ENCODE measurements around the gene VPS37D. TPM values are rescaled to one million over a fixed set of nuclear protein-coding genes. Genes with fewer than 3 reads are reported as not detected.
"Not testable (repeated sequence)": the region's sequence is repeated elsewhere in the genome, so short reads cannot be mapped to it uniquely, and the experiment has no call there.

Gene VPS37D
- total RNA-seq, 1 donor from 2014 or later, result 3.1 TPM

GRCh38 chr7:73715648-73716317 is 48.2 kb downstream of the VPS37D start:
- H3K27ac ChIP-seq (ENCODE audit: low read depth, low read length), result no peak overlapping the region
- peaks cover 15 to 23% (median 22%) of the 10 kb centered on the region in 3 donors for H3K4me1 ChIP-seq (ENCODE audit: control insufficient read depth in 3 of 3, insufficient read depth in 3 of 3, low read length in 3 of 3)
- no peak overlapping the region for H3K4me3 ChIP-seq (ENCODE audit: low read length in 3 of 3)
- no peaks in the 10 kb centered on the region for H3K9me3 ChIP-seq (ENCODE audit: control insufficient read depth in 3 of 3, low read length in 3 of 3)
- H3K9ac ChIP-seq (ENCODE audit: low read depth in 1 of 3, low read length in 3 of 3), result no peak overlapping the region
- no peaks in the 10 kb centered on the region for H3K27me3 ChIP-seq (ENCODE audit: control insufficient read depth in 3 of 3, insufficient read depth in 3 of 3, low read length in 3 of 3)
- H3K36me3 ChIP-seq (ENCODE audit: control insufficient read depth in 3 of 3, insufficient read depth in 3 of 3, low read length in 3 of 3), result no peaks in the 10 kb centered on the region

- Histone ChIP-seq H3K4me1 (ENCODE audit: control insufficient read depth in 3 of 3, insufficient read depth in 3 of 3, low read length in 3 of 3) (peaks cover 19 to 29% (median 23%) of the 10 kb centered on the region in 3 donors), H3K27ac (ENCODE audit: low read depth, low read length) (no peak overlapping the region), H3K9me3 (ENCODE audit: control insufficient read depth in 3 of 3, low read length in 3 of 3) (no peaks in the 10 kb centered on the region), H3K4me3 (ENCODE audit: low read length in 3 of 3) (no peak overlapping the region), H3K9ac (ENCODE audit: low read depth in 1 of 3, low read length in 3 of 3) (peak overlapping the region in 1 of 3 donors; percentile 33), H3K27me3 (ENCODE audit: control insufficient read depth in 3 of 3, insufficient read depth in 3 of 3, low read length in 3 of 3) (no peaks in the 10 kb centered on the region), H3K36me3 (ENCODE audit: control insufficient read depth in 3 of 3, insufficient read depth in 3 of 3, low read length in 3 of 3) (no peaks in the 10 kb centered on the region)
Measured at GRCh38 chr7:73716318-73716890, 48.8 kb downstream of the VPS37D start.

GRCh38 chr7:73717025-73717807 is 49.6 kb downstream of the VPS37D start:
- H3K36me3 ChIP-seq (ENCODE audit: control insufficient read depth in 3 of 3, insufficient read depth in 3 of 3, low read length in 3 of 3), result no peaks in the 10 kb centered on the region
- no peak overlapping the region for H3K4me3 ChIP-seq (ENCODE audit: low read length in 3 of 3)
- H3K4me1 ChIP-seq (ENCODE audit: control insufficient read depth in 3 of 3, insufficient read depth in 3 of 3, low read length in 3 of 3), result peaks cover 23 to 34% (median 26%) of the 10 kb centered on the region in 3 donors
- no peaks in the 10 kb centered on the region for H3K27me3 ChIP-seq (ENCODE audit: control insufficient read depth in 3 of 3, insufficient read depth in 3 of 3, low read length in 3 of 3)
- H3K9ac ChIP-seq (ENCODE audit: low read depth in 1 of 3, low read length in 3 of 3), result peak overlapping the region in 1 of 3 donors; percentile 33
- H3K9me3 ChIP-seq (ENCODE audit: control insufficient read depth in 3 of 3, low read length in 3 of 3), result no peaks in the 10 kb centered on the region
- H3K27ac ChIP-seq (ENCODE audit: low read depth, low read length), result no peak overlapping the region

GRCh38 chr7:73717991-73718405 is 50.4 kb downstream of the VPS37D start:
- Histone ChIP-seq H3K9ac (ENCODE audit: low read depth in 1 of 3, low read length in 3 of 3) (peak overlapping the region in 1 of 3 donors; percentile 85), H3K27ac (ENCODE audit: low read depth, low read length) (no peak overlapping the region), H3K27me3 (ENCODE audit: control insufficient read depth in 3 of 3, insufficient read depth in 3 of 3, low read length in 3 of 3) (no peaks in the 10 kb centered on the region), H3K4me3 (ENCODE audit: low read length in 3 of 3) (no peak overlapping the region), H3K4me1 (ENCODE audit: control insufficient read depth in 3 of 3, insufficient read depth in 3 of 3, low read length in 3 of 3) (peaks cover 23 to 34% (median 26%) of the 10 kb centered on the region in 3 donors), H3K36me3 (ENCODE audit: control insufficient read depth in 3 of 3, insufficient read depth in 3 of 3, low read length in 3 of 3) (no peaks in the 10 kb centered on the region), H3K9me3 (ENCODE audit: control insufficient read depth in 3 of 3, low read length in 3 of 3) (no peaks in the 10 kb centered on the region)

GRCh38 chr7:73718438-73718881 is 50.8 kb downstream of the VPS37D start:
- H3K27me3 ChIP-seq (ENCODE audit: control insufficient read depth in 3 of 3, insufficient read depth in 3 of 3, low read length in 3 of 3), result no peaks in the 10 kb centered on the region
- H3K4me3 ChIP-seq (ENCODE audit: low read length in 3 of 3), result peak overlapping the region; percentile 60 to 82 (median 74)
- no peaks in the 10 kb centered on the region for H3K9me3 ChIP-seq (ENCODE audit: control insufficient read depth in 3 of 3, low read length in 3 of 3)
- H3K9ac ChIP-seq (ENCODE audit: low read depth in 1 of 3, low read length in 3 of 3), result peak overlapping the region; percentile 33 to 85 (median 74)
- H3K4me1 ChIP-seq (ENCODE audit: control insufficient read depth in 3 of 3, insufficient read depth in 3 of 3, low read length in 3 of 3), result peaks cover 23 to 34% (median 26%) of the 10 kb centered on the region in 3 donors
- H3K27ac ChIP-seq (ENCODE audit: low read depth, low read length), result no peak overlapping the region
- no peaks in the 10 kb centered on the region for H3K36me3 ChIP-seq (ENCODE audit: control insufficient read depth in 3 of 3, insufficient read depth in 3 of 3, low read length in 3 of 3)

- H3K27me3 ChIP-seq (ENCODE audit: control insufficient read depth in 3 of 3, insufficient read depth in 3 of 3, low read length in 3 of 3), result no peaks in the 10 kb centered on the region
- no peak within 1 kb of the TSS for H3K27ac ChIP-seq (ENCODE audit: low read depth, low read length)
Measured at GRCh38 chr7:73718905-73719805, 51.5 kb downstream of the VPS37D start, which contains the start of gene STX1A. STX1A (minus strand) TSS chr7:73719669; CDS start chr7:73719631, 38 bp downstream.

GRCh38 chr7:73719806-73720169 is 52.2 kb downstream of the VPS37D start:
- no peak overlapping the region for H3K27ac ChIP-seq (ENCODE audit: low read depth, low read length)
- no peaks in the 10 kb centered on the region for H3K9me3 ChIP-seq (ENCODE audit: control insufficient read depth in 3 of 3, low read length in 3 of 3)
- peak overlapping the region in 2 of 3 donors; percentile 43 to 68 for H3K9ac ChIP-seq (ENCODE audit: low read depth in 1 of 3, low read length in 3 of 3)
- H3K27me3 ChIP-seq (ENCODE audit: control insufficient read depth in 3 of 3, insufficient read depth in 3 of 3, low read length in 3 of 3), result no peaks in the 10 kb centered on the region
- peaks cover 23 to 34% (median 26%) of the 10 kb centered on the region in 3 donors for H3K4me1 ChIP-seq (ENCODE audit: control insufficient read depth in 3 of 3, insufficient read depth in 3 of 3, low read length in 3 of 3)
- H3K36me3 ChIP-seq (ENCODE audit: control insufficient read depth in 3 of 3, insufficient read depth in 3 of 3, low read length in 3 of 3), result no peaks in the 10 kb centered on the region
- H3K4me3 ChIP-seq (ENCODE audit: low read length in 3 of 3), result peak overlapping the region; percentile 48 to 70 (median 54)

More at GRCh38 chr7:73718905-73719805, 51.5 kb downstream of the VPS37D start, which contains the start of gene STX1A:
- H3K4me1 ChIP-seq (ENCODE audit: control insufficient read depth in 3 of 3, insufficient read depth in 3 of 3, low read length in 3 of 3), result peaks cover 23 to 34% (median 26%) of the 10 kb centered on the region in 3 donors
- no peaks in the 10 kb centered on the region for H3K36me3 ChIP-seq (ENCODE audit: control insufficient read depth in 3 of 3, insufficient read depth in 3 of 3, low read length in 3 of 3)
- peak within 1 kb of the TSS; percentile 65 to 85 (median 74) for H3K9ac ChIP-seq (ENCODE audit: low read depth in 1 of 3, low read length in 3 of 3)
- H3K4me3 ChIP-seq (ENCODE audit: low read length in 3 of 3), result peak within 1 kb of the TSS; percentile 60 to 82 (median 74)
- H3K9me3 ChIP-seq (ENCODE audit: control insufficient read depth in 3 of 3, low read length in 3 of 3), result no peaks in the 10 kb centered on the region

- not testable (repeated sequence) for H3K27me3 ChIP-seq (ENCODE audit: control insufficient read depth in 3 of 3, insufficient read depth in 3 of 3, low read length in 3 of 3); H3K27ac ChIP-seq (ENCODE audit: low read depth, low read length); H3K9me3 ChIP-seq (ENCODE audit: control insufficient read depth in 3 of 3, low read length in 3 of 3); H3K36me3 ChIP-seq (ENCODE audit: control insufficient read depth in 3 of 3, insufficient read depth in 3 of 3, low read length in 3 of 3); H3K4me3 ChIP-seq (ENCODE audit: low read length in 3 of 3)
- peaks cover 23 to 34% (median 26%) of the 10 kb centered on the region in 3 donors for H3K4me1 ChIP-seq (ENCODE audit: control insufficient read depth in 3 of 3, insufficient read depth in 3 of 3, low read length in 3 of 3)
- H3K9ac ChIP-seq (ENCODE audit: low read depth in 1 of 3, low read length in 3 of 3), result peak overlapping the region in 1 of 3 donors; percentile 68
Measured at GRCh38 chr7:73720443-73720842, 52.8 kb downstream of the VPS37D start.

GRCh38 chr7:73721377-73721817 is 53.8 kb downstream of the VPS37D start:
- Histone ChIP-seq H3K27ac (ENCODE audit: low read depth, low read length) (peak overlapping the region; percentile 49), H3K36me3 (ENCODE audit: control insufficient read depth in 3 of 3, insufficient read depth in 3 of 3, low read length in 3 of 3) (no peaks in the 10 kb centered on the region), H3K9me3 (ENCODE audit: control insufficient read depth in 3 of 3, low read length in 3 of 3) (no peaks in the 10 kb centered on the region), H3K4me1 (ENCODE audit: control insufficient read depth in 3 of 3, insufficient read depth in 3 of 3, low read length in 3 of 3) (peaks cover 23 to 37% (median 26%) of the 10 kb centered on the region in 3 donors), H3K9ac (ENCODE audit: low read depth in 1 of 3, low read length in 3 of 3) (peak overlapping the region in 1 of 3 donors; percentile 16), H3K27me3 (ENCODE audit: control insufficient read depth in 3 of 3, insufficient read depth in 3 of 3, low read length in 3 of 3) (no peaks in the 10 kb centered on the region), H3K4me3 (ENCODE audit: low read length in 3 of 3) (no peak overlapping the region)
